GM19328 (cell line): ENCODE results near the gene RSPO1.

Experiments
- ATAC-seq: cut with Tn5 transposase; IDR thresholded peaks from one replicate; pipeline ENCODE4 v1.9.1; 2021; ENCODE audit warnings: mild to moderate bottlenecking, moderate library complexity; ENCODE audit not compliant: unreplicated experiment

Gene RSPO1

GRCh38 chr1:37574834-37575480 lies 59.7 kb downstream of the RSPO1 start:
- no peak for ATAC-seq

- no peak for ATAC-seq
Measured at GRCh38 chr1:37570528-37571334, 64.0 kb downstream of the RSPO1 start.

- no peak for ATAC-seq
Measured at GRCh38 chr1:37567023-37567422, 67.7 kb downstream of the RSPO1 start.

DNA sequence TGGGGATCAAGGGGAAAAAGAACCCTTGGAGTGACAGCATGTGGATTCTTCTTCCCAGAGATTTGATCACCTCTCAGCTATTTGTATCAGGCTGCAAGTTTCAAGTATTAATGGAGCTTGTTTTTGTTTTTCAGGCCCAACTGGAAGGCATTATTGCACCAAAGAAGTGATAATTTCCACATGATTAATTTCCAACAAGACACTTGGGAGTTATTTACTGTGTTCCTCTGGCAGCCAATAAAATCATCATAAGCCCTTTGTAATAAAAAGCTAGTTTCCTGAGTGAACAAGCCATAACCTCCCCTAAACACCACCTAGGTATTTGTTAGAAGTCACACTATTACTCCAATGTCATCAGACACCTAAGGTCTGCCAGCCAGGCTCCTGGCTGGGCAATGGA lies 69.8 kb downstream of the RSPO1 start:
- ATAC-seq = no peak

- no peak for ATAC-seq
Measured at GRCh38 chr1:37562984-37563383, 71.7 kb downstream of the RSPO1 start.
